NAMALWA (cell line): Measurements from ENCODE around the gene SCO2.

Experiments
- DNase-seq: peaks from one replicate; pipeline ENCODE4 v3.0.0-alpha.2; 2015; ENCODE audit warnings: low spot score

Gene SCO2

GRCh38 chr22:50498322-50498890 is 27.0 kb downstream of the SCO2 start:
- peak; percentile 75 for DNase-seq

- no peak for DNase-seq
These were observed 28.3 kb downstream of the SCO2 start for GRCh38 chr22:50497093-50497492.

DNA sequence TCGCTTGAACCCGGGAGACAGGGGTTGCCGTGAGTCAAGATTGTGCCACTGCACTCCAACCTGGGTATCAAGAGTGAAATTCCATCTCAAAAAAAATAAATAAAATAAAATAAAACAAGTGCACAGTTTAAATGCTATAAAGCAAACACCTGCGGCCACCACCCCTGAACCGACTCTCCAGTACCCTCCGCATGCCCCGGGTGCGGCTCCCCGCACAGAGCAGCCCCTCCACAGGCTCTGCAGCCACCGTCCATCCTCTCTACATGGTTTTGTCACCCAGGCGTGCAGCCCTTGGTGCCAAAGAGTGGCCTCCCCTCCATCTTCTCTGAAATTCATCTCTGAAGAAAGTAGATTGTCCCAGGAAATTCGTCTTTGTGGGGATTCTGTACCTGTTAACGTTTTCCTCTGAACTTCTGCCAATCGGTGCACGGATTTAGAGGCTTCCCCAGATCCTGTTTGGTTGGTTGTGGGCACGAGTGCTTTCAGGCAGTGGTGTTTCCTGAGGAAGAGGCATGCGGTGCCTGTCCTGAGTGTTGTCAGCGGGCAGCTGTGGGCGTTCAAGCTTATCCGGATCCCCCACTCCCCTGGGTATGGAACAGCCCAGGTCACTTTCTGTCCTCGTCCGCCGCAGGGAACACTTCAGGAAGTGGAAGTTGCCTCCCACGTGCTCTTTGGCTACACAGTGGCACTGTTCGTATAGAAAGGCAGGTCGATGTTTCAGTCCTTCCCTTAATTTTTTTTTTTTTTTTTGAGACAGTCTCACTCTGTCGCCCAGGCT is 34.7 kb downstream of the SCO2 start:
- DNase-seq = no peak

GRCh38 chr22:50489363-50490243 is 35.8 kb downstream of the SCO2 start:
- no peak for DNase-seq

DNA sequence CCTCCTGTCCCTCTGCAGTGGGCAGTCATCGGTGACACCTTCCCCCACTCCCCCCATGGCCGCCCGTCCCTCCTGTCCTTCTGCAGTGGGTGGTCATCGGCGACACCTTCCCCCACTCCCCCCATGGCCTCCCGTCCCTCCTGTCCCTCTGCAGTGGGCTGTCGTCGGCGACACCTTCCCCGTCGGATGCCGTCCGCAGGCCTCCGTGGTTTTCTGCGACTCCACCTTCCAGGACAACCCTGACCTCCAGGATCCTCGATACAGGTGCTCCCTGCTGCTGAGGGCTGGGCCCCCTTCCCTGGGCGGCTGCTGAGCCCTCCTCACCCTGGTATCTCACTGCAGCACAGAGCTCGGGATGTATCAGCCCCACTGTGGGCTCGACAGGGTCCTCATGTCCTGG is 36.5 kb downstream of the SCO2 start:
- DNase-seq = no peak

DNA sequence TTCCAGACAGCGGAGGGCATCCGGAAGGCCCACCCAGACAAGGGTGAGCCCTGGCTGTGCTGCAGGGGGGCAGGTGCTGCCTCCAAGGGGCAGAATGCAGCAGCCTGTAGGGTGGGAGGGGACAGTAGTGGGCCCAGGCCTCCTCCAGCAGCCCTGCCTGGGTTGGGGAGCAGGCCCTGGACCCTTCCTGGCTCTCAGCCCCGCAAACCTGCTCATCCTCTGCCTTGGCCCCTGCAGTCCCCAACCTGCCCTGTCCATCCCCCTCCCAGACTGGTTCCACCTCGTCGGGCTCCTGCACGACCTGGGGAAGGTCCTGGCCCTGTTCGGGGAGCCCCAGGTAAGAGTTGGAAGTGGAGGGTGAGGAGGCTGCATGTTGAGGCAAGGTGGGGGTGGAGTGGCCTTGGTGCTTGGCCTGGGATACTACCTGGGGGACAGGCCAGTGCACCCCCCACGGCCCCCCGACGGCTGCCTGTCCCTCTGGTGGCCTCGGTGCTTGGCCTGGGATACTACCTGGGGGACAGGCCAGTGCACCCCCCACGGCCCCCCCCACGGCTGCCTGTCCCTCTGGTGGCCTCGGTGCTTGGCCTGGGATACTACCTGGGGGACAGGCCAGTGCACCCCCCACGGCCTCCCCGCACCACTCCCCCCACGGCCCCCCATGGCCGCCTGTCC is 37.3 kb downstream of the SCO2 start:
- no peak for DNase-seq

GRCh38 chr22:50487290-50488005 is 38.0 kb downstream of the SCO2 start:
- DNase-seq = no peak

- no peak for DNase-seq
These were observed 38.7 kb downstream of the SCO2 start, which contains the start of gene MIOX for GRCh38 chr22:50486561-50487289. Gene MIOX, plus strand, starts transcription at chr22:50486859. Its CDS starts 39 bp downstream, at chr22:50486898.

DNA sequence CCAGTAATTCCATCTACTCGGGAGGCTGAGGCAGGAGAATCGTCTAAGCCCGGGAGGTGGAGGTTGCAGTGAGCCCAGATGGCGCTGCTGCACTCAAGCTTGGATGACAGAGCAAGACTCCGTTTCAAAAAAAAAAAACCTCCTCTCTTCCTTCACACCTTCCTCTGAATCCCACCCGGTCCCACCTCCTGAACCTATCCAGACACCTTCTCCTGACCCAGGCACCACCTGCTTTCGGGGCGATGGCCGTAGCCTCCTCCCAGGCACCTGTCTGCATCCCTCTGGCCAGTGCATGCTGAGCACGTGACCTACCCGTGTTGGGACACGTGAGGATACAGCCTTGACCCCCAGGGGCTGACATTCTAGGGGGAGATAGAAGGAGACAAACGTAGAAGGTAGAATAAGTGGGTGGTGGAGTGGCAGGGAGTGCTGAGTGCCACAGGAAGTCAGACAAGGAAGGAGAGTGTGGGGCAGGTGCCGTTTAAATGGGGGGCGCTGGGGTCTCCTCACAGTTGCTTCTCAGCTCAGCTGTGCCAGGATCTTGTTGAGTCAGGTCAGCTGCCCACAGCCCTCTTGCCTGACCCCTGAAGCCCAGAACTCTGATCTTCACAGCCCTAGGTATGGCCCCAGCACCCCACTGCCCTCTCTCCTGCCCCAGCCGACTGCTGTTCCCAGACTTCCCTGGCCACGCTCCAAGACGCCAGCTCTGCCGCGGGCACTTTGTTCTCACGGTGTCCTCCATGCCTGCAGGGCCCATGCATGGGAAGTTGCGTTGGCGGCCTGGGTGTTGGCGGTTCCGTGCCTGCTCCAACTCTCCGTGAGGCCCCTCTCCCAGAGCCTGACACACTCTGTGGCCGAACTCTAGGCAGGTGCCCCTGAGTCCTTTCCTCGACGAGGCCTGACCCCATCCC is 39.9 kb downstream of the SCO2 start:
- DNase-seq = no peak

GRCh38 chr22:50483977-50484853 is 41.2 kb downstream of the SCO2 start:
- DNase-seq = peak; percentile 60

DNA sequence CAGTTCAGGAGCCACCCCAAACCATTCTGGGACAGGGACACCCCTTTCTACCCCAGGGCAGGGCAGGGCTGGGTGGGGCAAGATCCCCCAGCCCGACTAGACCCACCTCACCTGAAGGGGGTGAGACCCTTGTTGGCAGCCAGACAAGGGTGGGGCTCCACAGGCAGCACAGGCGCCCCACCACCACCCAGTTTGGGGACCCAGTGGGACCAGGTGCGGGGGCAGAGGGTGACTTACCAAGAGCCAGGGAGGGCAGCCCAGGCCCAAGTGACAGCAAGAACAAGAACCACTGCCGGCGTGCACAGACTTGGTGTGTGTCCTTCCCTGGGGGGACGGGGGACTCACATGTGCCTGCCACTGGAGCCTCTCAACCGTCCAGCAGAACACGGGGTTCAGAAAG is 41.8 kb downstream of the SCO2 start:
- DNase-seq = no peak

- peak; percentile 62 for DNase-seq
These were observed 42.3 kb downstream of the SCO2 start for GRCh38 chr22:50483106-50483505.

DNA sequence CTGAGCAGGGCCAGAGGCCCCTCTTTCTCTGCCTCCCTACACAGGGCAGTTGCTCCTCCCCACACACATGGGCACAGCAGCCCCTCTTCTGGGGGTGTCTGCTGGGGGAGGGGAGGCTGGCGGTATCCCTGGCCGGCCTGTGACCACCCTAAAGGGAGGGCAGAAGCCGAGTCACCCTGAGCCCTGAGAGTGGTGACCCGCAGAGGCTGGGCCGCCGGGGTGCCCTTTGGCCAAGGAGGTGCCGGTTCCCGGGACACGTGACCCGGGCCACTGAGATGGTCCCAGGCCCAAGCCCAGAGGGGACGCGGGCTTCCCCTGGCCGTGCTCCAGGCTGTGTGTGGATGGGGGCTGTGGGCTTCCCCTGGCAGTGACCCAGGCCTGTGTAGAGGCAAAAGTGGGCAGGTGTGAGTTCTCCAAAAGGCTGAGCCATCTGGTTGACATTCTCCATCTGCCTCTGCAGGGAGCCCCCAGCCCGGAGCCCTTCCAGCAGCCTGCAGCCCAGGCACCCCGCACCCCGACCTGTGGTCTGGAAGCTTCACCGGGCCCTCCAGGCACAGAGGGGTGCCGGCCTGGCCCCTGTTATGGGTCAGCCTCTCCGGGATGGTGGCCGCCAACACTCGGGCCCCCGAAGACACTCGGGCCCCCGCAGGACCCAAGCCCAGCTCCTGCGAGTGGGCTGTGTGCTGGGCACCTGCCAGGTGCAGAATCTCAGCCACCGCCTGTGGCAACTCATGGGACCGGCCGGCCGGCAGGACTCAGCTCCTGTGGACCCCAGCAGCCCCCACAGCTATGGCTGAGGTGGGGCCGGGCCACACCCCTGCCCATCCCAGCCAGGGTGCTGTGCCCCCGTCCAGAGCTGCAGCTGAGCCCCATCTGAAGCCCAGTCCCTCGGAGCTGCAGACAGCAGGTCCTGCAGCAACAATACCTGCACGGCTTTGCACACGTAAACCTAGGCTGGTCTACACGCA is 43.0 kb downstream of the SCO2 start:
- no peak for DNase-seq

DNA sequence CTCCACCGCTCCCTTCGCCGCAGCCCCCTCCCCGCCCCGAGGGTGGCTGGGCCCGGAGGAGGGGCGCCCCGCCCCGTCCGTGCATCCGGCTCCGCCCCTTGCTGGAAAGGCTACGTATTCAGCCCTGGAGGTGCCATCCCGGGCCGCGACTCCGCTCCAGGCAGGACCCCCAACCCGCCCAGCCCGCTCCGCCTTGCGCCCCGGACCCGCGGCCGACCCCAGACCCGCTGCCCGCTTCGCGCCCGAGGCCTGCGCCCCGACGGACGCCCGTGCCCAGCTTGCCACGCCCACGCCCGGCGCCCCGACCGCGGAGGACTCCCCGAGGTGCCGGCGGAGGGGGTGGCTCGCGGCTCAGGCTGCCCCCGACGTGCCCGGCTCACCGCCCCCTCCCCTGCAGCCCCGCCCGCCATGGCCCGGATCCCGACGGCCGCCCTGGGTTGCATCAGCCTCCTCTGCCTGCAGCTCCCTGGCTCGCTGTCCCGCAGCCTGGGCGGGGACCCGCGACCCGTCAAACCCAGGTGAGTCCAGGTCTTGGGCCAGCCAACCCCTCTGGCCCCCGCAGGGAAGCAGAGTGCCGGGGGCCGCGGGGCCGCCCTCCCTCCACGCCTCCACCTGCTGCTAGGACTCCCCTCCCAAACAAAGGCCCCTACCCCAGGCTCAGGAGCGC is 43.8 kb downstream of the SCO2 start, which contains the start of gene ADM2:
ADM2 (plus strand) TSS at position 104 of the 667 bp plus-strand sequence; CDS start at position 409, 305 bp downstream.
- DNase-seq = no peak

GRCh38 chr22:50481045-50481439 is 44.4 kb downstream of the SCO2 start:
- no peak for DNase-seq

- DNase-seq = no peak
These were observed 45.7 kb downstream of the SCO2 start for GRCh38 chr22:50479721-50480120.

DNA sequence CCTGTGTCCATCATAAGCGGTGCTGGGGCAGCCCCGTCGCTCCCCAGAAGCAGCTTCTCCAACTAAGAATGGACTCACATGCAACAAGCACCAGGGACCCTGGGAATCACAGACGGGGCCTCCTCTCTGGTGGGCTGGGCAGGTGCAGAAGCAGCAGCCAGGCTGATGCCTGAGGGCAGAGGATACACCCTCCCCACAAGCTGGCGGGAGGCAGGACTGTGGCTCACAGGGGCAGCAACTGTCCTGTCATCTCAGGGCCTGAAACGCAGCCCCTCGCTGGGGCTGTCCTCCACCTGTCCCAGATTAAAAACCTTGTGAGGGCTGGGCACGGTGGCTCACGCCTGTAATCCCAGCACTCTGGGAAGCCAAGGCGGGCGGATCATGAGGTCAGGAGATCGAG is 47.5 kb downstream of the SCO2 start:
- no peak for DNase-seq
